Muscle of leg (tissue), 16 donors: ENCODE measurements around the gene PPM1E. TPM values are rescaled to one million over a fixed set of nuclear protein-coding genes. Genes with fewer than 3 reads are reported as not detected.

ENCODE experiments used
- DNase-seq: peaks from one replicate; pipeline ENCODE4 v3.0.0; 2013
- H3K27ac ChIP-seq: one replicate; pipeline ENCODE4 v1.5.1; 2013; ENCODE audit warnings: mild to moderate bottlenecking, low read length, control low read depth
- H3K27me3 ChIP-seq: one replicate; pipeline ENCODE4 v1.6.1; 2013; ENCODE audit warnings: low read length; ENCODE audit not compliant: control insufficient read depth, insufficient read depth
- H3K36me3 ChIP-seq: one replicate; pipeline ENCODE4 v1.6.1; 2013; ENCODE audit warnings: low read length; ENCODE audit not compliant: control insufficient read depth, insufficient read depth
- H3K4me1 ChIP-seq: one replicate; pipeline ENCODE4 v1.6.1; 2013; ENCODE audit warnings: low read length; ENCODE audit not compliant: control insufficient read depth, insufficient read depth
- H3K4me3 ChIP-seq: one replicate; pipeline ENCODE4 v1.5.1; 2013; ENCODE audit warnings: low read length, control low read depth
- H3K9me3 ChIP-seq: replicated peaks from 2 replicates; pipeline ENCODE4 v1.6.1; 2013; ENCODE audit warnings: low read depth, low read length; ENCODE audit not compliant: control insufficient read depth
- WGBS: methylation state at CpG from one replicate; pipeline ENCODE4 v1.1.5; 2013; ENCODE audit warnings: missing lambda C conversion rate; ENCODE audit not compliant: insufficient coverage; 5-methylcytosine and 5-hydroxymethylcytosine counted together
- long read RNA-seq, 11 donors: transcript quantifications; one replicate each; lab custom pipeline, GENCODE V29; 2026
- polyA plus RNA-seq, 8 donors: library from polyadenylated mRNA; unstranded; fragments of 120-200 nt; gene quantifications; one replicate each; pipeline versions ENCODE4 v1.2.1 to v1.2.3, GENCODE V29; 2013; ENCODE audit warnings: inconsistent platforms in 1 of 8, low replicate concordance in 1 of 8; ENCODE audit not compliant: insufficient read length in 8 of 8, insufficient read depth in 1 of 8
- total RNA-seq: library from RNA; stranded (reverse); fragments of 120-200 nt; gene quantifications from one replicate; pipeline ENCODE4 v1.2.4, GENCODE V29; 2013

Gene PPM1E
- 1.1 TPM for total RNA-seq
- 1 to 10 TPM in 7 of 8 donors, under 1 TPM in 1; 0.85 to 2.9 (median 1.9) TPM for polyA plus RNA-seq
- long read RNA-seq, donor 1 = 0 reads
- long read RNA-seq, donor 2 = 0 reads
- long read RNA-seq, donor 3 = 0 reads
- long read RNA-seq, donor 4, full-length matches to known transcripts = 1 of 1 reads
- long read RNA-seq, donor 4, partial matches to known transcripts = 0 of 1 reads
- long read RNA-seq, donor 4, other reads (novel, unspliced or antisense) = 0 of 1 reads
- long read RNA-seq, donor 5 = 0 reads
- long read RNA-seq, donor 6 = 0 reads
- long read RNA-seq, donor 7, full-length matches to known transcripts = 1 of 1 reads
- long read RNA-seq, donor 7, partial matches to known transcripts = 0 of 1 reads
- long read RNA-seq, donor 7, other reads (novel, unspliced or antisense) = 0 of 1 reads
- long read RNA-seq, donor 8 = 0 reads
- long read RNA-seq, donor 9 = 0 reads
- long read RNA-seq, donor 10 = 0 reads
- long read RNA-seq, donor 11 = 0 reads

DNA sequence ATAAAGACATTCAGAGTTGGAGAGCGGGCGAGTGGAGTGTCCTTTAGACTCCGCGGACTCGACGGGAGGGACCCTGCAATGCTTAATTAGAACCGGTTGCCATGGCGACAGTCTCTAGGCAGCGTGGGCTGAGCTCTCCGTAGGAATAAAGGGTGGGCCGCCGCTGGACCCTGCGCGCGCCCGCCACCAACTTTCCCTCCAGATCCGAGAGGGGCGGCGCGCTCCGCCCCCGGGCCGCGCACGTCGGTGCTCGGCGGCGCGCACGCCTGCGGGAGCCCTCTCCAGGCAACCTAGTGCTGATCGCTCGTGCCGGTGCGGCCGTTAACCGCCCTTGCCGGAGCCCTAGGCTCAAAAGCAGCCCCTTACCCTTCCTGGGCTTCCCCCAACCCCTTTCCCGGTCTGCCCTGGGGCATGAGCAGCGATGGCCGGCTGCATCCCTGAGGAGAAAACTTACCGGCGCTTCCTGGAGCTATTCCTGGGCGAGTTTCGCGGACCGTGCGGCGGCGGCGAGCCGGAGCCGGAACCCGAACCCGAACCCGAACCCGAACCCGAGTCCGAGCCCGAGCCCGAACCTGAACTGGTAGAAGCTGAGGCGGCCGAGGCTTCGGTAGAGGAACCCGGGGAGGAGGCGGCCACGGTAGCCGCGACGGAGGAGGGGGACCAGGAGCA, at the start of gene PPM1E:
TSS of gene PPM1E (plus strand) at position 278 of the 669 bp plus-strand sequence.
- DNase-seq = peak; percentile 75
- Histone ChIP-seq H3K27me3 (peaks cover 22% of the 10 kb centered on the region), H3K4me1 (peaks cover 12% of the 10 kb centered on the region), H3K36me3 (no peaks in the 10 kb centered on the region), H3K9me3 (no peaks in the 10 kb centered on the region), H3K4me3 (peak within 1 kb of the TSS; percentile 64), H3K27ac (no peak within 1 kb of the TSS)
- WGBS = under 1% methylated on average over 70 of the region's 71 CpGs

DNA sequence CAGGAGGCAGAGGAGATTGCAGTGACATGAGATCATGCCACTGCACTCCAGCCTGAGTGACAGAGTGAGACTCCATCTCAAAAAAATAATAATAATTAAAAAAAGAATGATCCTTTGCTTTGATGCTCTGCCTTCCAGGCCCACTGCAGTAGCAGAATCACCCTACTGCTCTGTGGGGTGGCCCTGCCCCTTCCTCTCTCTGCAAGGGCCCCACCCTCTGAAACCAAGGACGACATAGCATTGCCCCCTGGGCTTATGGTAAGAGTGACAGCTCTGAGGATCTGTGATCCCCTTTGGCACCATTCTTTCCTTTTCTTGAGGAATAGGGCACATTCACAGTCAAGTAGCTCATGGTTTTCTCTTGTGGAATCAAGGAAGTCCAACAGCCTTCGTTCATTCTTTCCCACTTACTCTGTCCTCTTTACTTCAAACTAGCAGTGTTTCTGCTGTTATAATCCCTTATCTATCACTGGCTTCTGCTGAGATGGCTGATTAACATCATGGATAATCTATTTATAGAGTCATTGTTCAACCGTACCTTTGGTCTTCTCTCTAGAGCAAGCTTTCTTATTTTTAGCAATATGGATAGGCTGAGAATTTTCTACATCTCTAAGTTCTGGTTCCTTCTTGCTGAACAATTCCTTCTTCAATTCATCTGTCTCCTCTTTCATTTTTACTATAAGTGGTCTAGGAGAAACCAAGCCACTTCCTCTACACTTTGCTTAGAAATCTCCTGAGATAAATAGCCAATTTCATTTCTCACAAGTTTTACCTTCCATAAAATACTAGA, 49.1 kb upstream of the PPM1E start:
- no peaks in the 10 kb centered on the region for H3K4me1 ChIP-seq
- peaks cover 17% of the 10 kb centered on the region for H3K36me3 ChIP-seq
- no CpG with 5 or more reads among the region's 3 CpGs for WGBS
- DNase-seq = no peak
- no peaks in the 10 kb centered on the region for H3K27me3 ChIP-seq
- no peak overlapping the region for H3K4me3 ChIP-seq
- no peaks in the 10 kb centered on the region for H3K9me3 ChIP-seq
- no peak overlapping the region for H3K27ac ChIP-seq

DNA sequence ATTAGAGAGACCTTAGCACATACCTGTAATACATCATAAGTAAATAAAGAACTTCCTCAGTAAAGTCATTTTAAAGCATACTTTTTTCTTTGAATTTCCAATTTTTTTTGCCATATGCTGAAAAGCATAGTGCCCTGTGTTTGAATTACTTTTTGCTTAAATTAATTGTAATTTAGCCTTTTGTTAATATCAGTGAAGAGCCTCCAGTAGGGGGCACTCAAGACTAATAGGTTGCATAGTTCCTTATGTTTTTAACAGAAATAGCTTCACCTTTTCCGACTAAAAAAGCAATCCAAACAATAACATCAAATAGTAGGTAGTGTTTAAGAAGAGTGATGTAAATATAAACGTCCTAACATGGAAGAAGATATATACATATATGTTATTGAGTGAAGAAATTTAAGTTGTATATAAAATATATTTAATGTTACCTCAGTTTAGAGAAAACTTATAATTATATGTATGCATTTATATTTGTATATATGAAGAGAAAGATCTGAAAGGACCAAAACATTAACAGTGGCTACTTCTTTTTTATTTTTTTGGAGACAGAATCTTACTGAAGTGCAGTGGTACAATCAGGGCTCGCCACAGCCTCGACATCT, 44.6 kb upstream of the PPM1E start:
- H3K9me3 ChIP-seq = no peaks in the 10 kb centered on the region

DNA sequence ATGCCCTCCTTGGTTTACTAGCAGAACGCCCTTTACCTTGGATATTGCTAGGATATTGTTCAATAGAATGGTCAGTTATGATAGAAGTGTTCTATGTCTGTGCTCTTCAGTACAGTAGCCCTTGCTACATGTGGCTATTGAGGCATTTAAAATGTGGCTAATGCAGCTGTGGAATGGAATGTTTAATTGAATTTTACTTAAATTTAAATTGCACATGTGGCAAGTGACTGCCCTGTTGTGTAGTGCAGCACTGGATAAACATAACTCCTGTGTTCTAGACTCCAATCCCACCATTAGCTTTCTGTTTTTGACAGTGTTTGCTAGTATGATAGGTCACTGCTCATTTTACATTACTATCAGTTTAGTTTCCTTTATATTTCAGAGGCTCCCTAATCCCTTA, 33.4 kb upstream of the PPM1E start:
- H3K4me3 ChIP-seq = no peak overlapping the region
- no peaks in the 10 kb centered on the region for H3K27me3 ChIP-seq
- DNase-seq = no peak
- WGBS = 100% methylated on average over 1 of the region's 1 CpG
- H3K9me3 ChIP-seq = no peaks in the 10 kb centered on the region
- H3K27ac ChIP-seq = no peak overlapping the region
- H3K4me1 ChIP-seq = no peaks in the 10 kb centered on the region
- peaks cover 11% of the 10 kb centered on the region for H3K36me3 ChIP-seq

More for the DNA sequence above, 44.6 kb upstream of the PPM1E start:
- no peak overlapping the region for H3K4me3 ChIP-seq
- no peak overlapping the region for H3K27ac ChIP-seq
- H3K36me3 ChIP-seq = peaks cover 8% of the 10 kb centered on the region
- H3K4me1 ChIP-seq = no peaks in the 10 kb centered on the region
- H3K27me3 ChIP-seq = no peaks in the 10 kb centered on the region
- DNase-seq = peak; percentile 54
- WGBS = 100% methylated on average over 1 of the region's 4 CpGs

DNA sequence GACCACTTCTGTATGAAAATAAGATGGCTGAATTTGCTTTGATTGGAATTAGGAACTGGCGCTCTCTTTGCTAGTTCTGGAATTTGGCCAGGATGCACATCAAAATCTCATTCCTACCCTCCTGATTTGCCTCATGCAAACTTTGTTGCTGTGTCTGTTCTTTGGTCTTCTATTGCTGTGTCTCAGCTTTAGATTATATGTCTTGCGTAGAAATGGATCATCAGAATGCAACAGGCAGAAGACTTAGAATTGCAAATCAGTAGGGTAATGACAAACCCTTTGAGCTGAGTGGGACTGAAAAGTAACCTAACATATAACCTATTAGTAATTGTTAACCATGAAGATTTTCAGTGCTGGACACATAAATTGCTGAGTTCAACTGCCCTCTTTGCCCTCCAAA, 33.0 kb upstream of the PPM1E start:
- Histone ChIP-seq H3K9me3 (no peaks in the 10 kb centered on the region), H3K4me3 (no peak overlapping the region), H3K27me3 (no peaks in the 10 kb centered on the region), H3K36me3 (peaks cover 11% of the 10 kb centered on the region), H3K27ac (no peak overlapping the region), H3K4me1 (no peaks in the 10 kb centered on the region)
- no peak for DNase-seq
- no CpG with 5 or more reads among the region's 2 CpGs for WGBS

DNA sequence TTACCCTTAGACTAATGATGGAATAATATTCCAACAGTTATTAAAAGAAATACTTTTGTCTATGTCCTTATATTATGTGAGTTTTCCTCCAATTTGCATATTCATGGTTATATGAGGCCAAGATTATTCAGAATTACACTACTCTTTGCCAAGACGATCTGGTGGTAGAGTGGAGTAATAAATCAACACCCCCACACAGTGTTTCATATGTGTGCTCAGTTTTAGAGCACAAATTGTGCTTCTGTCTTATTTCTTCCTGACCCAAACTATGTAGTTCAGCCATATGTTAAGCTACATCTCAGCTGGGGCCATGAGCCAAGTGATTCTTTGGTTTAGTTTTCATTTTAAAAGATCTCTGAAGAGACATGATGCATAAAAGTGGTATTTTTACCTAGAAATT, 26.9 kb upstream of the PPM1E start:
- no peaks in the 10 kb centered on the region for H3K9me3 ChIP-seq
- WGBS = no CpG with 5 or more reads among the region's 1 CpG
- no peak overlapping the region for H3K4me3 ChIP-seq
- no peaks in the 10 kb centered on the region for H3K36me3 ChIP-seq
- no peak for DNase-seq
- no peak overlapping the region for H3K27ac ChIP-seq
- H3K4me1 ChIP-seq = no peaks in the 10 kb centered on the region
- no peaks in the 10 kb centered on the region for H3K27me3 ChIP-seq

DNA sequence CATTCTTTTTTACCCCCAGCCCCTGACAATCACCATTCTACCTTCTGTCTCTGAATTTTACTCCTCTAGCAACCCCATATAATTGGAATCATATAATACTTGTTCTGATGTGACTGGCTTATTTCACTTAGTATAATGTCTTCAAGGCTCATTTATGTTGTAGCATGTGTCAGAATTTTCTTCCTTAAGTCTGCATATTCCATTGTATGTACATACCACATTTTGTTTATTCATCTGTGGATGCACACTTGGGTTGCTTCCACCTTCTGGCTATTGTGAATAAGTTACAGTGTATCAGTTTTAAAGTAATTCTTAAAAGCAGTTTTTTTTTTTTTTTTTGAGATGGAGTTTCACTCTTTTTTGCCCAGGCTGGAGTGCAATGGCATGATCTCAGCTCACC, 24.7 kb upstream of the PPM1E start:
- no peaks in the 10 kb centered on the region for H3K36me3 ChIP-seq

DNA sequence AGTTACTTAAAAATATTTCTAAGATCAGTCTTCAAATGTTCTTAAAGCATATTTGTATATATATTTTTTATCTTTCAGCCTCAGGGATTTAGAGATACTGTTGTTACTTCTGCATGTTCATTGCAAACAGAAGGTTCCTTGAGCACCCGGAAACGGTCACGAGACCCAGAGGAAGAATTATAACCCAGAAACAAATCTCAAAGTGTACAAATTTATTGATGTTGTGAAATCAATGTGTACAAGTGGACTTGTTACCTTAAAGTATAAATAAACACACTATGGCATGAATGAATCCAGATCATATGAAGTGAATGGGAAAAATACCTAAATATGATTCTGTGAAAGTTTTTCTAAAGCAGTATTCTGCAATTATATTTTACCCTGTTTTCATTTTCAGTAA, 21.6 kb upstream of the PPM1E start:
- H3K9me3 ChIP-seq = no peaks in the 10 kb centered on the region
- no peaks in the 10 kb centered on the region for H3K36me3 ChIP-seq
- WGBS = no CpG with 5 or more reads among the region's 3 CpGs
- DNase-seq = no peak
- H3K27me3 ChIP-seq = no peaks in the 10 kb centered on the region
- H3K4me1 ChIP-seq = no peaks in the 10 kb centered on the region
- H3K4me3 ChIP-seq = no peak overlapping the region
- H3K27ac ChIP-seq = no peak overlapping the region

More for the DNA sequence above, 24.7 kb upstream of the PPM1E start:
- Histone ChIP-seq H3K9me3 (no peaks in the 10 kb centered on the region), H3K4me3 (no peak overlapping the region), H3K27me3 (no peaks in the 10 kb centered on the region), H3K27ac (no peak overlapping the region), H3K4me1 (no peaks in the 10 kb centered on the region)
- no peak for DNase-seq

DNA sequence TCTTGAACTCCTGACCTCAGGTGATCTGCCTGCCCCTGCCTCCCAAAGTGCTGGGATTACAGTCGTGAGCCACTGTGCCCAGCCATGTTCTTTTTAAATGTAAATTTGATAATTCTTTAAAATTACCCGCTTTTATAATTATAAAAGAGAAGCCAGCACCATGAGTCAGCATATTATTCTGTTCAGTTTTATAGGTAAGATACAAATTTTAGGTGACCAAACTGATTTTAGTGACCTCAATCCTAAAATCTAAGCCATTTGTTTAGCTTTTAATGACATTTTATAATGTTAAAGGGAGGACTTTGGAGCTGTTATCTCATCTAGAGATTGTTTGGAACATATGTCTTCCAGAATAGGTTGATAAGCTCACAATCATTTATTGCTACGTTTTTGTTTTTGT, 20.8 kb upstream of the PPM1E start:
- H3K4me1 ChIP-seq = no peaks in the 10 kb centered on the region
- no peaks in the 10 kb centered on the region for H3K36me3 ChIP-seq
- no peaks in the 10 kb centered on the region for H3K27me3 ChIP-seq
- H3K4me3 ChIP-seq = no peak overlapping the region
- DNase-seq = no peak
- WGBS = 100% methylated on average over 1 of the region's 3 CpGs
- H3K9me3 ChIP-seq = no peaks in the 10 kb centered on the region
- no peak overlapping the region for H3K27ac ChIP-seq
